Progenitor cell of endocrine pancreas (in vitro differentiated cells): ENCODE results near the gene ITGBL1. TPM values are rescaled to one million over a fixed set of nuclear protein-coding genes. Genes with fewer than 3 reads are reported as not detected.

ENCODE experiments used
- DNase-seq: peaks from one replicate; pipeline ENCODE4 v3.0.0; 2021; ENCODE audit warnings: low spot score; ENCODE audit not compliant: unreplicated experiment
- H3K27ac Mint-ChIP-seq: 2 replicates; pipeline ENCODE4 v1.8.0; 2021; ENCODE audit warnings: mild to moderate bottlenecking, moderate library complexity, mixed read lengths
- H3K27me3 Mint-ChIP-seq: 2 replicates; pipeline ENCODE4 v1.8.0; 2021; ENCODE audit warnings: mixed read lengths
- H3K36me3 Mint-ChIP-seq: 2 replicates; pipeline ENCODE4 v1.8.0; 2022; ENCODE audit warnings: mixed read lengths; ENCODE audit not compliant: insufficient read depth
- H3K4me1 Mint-ChIP-seq: 2 replicates; pipeline ENCODE4 v1.8.0; 2021; ENCODE audit warnings: low read depth, mixed read lengths
- H3K4me3 Mint-ChIP-seq: 2 replicates; pipeline ENCODE4 v1.8.0; 2021; ENCODE audit warnings: low read depth, mild to moderate bottlenecking, moderate library complexity, mixed read lengths
- H3K9me3 Mint-ChIP-seq: 2 replicates; pipeline ENCODE4 v1.8.0; 2021; ENCODE audit warnings: low read depth, mixed read lengths
- CTCF ChIP-seq: fragments of 200-600 bp; sonication (generic); IDR thresholded peaks from one replicate; pipeline ENCODE4 v1.5.0; 2021; ENCODE audit warnings: antibody characterized with exemption, mild to moderate bottlenecking; ENCODE audit not compliant: unreplicated experiment
- total RNA-seq: library from RNA; stranded (reverse); gene quantifications from 2 replicates; pipeline ENCODE4 v1.2.1, GENCODE V29; 2021

The ITGBL1 gene
- total RNA-seq, 1 donor from 2014 or later, result not detected

- Mint-ChIP-seq H3K36me3 (no peaks in the 10 kb centered on the region), H3K27me3 (peaks cover 8% of the 10 kb centered on the region), H3K27ac (no peak overlapping the region), H3K9me3 (no peaks in the 10 kb centered on the region), H3K4me3 (no peak overlapping the region), H3K4me1 (peaks cover 4% of the 10 kb centered on the region)
- DNase-seq, result no peak
- no peak for TF ChIP-seq CTCF
Observed at GRCh38 chr13:101714195-101714594, 261.7 kb downstream of the ITGBL1 start.

- no peak for TF ChIP-seq CTCF
- Mint-ChIP-seq H3K4me3 (no peak overlapping the region), H3K9me3 (no peaks in the 10 kb centered on the region), H3K36me3 (no peaks in the 10 kb centered on the region), H3K27ac (no peak overlapping the region), H3K4me1 (no peaks in the 10 kb centered on the region), H3K27me3 (no peaks in the 10 kb centered on the region)
- DNase-seq, result no peak
Observed at GRCh38 chr13:101717353-101717752, 264.9 kb downstream of the ITGBL1 start.

GRCh38 chr13:101718496-101718895 lies 266.0 kb downstream of the ITGBL1 start:
- no peak overlapping the region for H3K27ac Mint-ChIP-seq
- H3K4me3 Mint-ChIP-seq, result no peak overlapping the region
- no peaks in the 10 kb centered on the region for H3K9me3 Mint-ChIP-seq
- H3K27me3 Mint-ChIP-seq, result no peaks in the 10 kb centered on the region
- no peaks in the 10 kb centered on the region for H3K36me3 Mint-ChIP-seq
- no peak for DNase-seq
- TF ChIP-seq CTCF, result no peak
- no peaks in the 10 kb centered on the region for H3K4me1 Mint-ChIP-seq

GRCh38 chr13:101726681-101727080 lies 274.2 kb downstream of the ITGBL1 start:
- no peak overlapping the region for H3K4me3 Mint-ChIP-seq
- H3K27ac Mint-ChIP-seq, result no peak overlapping the region
- no peaks in the 10 kb centered on the region for H3K4me1 Mint-ChIP-seq
- DNase-seq, result no peak
- H3K36me3 Mint-ChIP-seq, result no peaks in the 10 kb centered on the region
- H3K27me3 Mint-ChIP-seq, result no peaks in the 10 kb centered on the region
- H3K9me3 Mint-ChIP-seq, result no peaks in the 10 kb centered on the region
- no peak for TF ChIP-seq CTCF

GRCh38 chr13:101727118-101727517 lies 274.6 kb downstream of the ITGBL1 start:
- H3K4me1 Mint-ChIP-seq, result no peaks in the 10 kb centered on the region
- no peaks in the 10 kb centered on the region for H3K9me3 Mint-ChIP-seq
- H3K36me3 Mint-ChIP-seq, result no peaks in the 10 kb centered on the region
- DNase-seq, result no peak
- no peak overlapping the region for H3K4me3 Mint-ChIP-seq
- H3K27me3 Mint-ChIP-seq, result no peaks in the 10 kb centered on the region
- TF ChIP-seq CTCF, result no peak
- no peak overlapping the region for H3K27ac Mint-ChIP-seq
